ENCODE results near the gene MAPK10. TPM values are rescaled to one million over a fixed set of nuclear protein-coding genes. Genes with fewer than 3 reads are reported as not detected.
"Not testable (repeated sequence)": the region's sequence is repeated elsewhere in the genome, so short reads cannot be mapped to it uniquely, and the experiment has no call there.

The MAPK10 gene
- total RNA-seq, 1 donor from 2014 or later, result 92.6 TPM

DNA sequence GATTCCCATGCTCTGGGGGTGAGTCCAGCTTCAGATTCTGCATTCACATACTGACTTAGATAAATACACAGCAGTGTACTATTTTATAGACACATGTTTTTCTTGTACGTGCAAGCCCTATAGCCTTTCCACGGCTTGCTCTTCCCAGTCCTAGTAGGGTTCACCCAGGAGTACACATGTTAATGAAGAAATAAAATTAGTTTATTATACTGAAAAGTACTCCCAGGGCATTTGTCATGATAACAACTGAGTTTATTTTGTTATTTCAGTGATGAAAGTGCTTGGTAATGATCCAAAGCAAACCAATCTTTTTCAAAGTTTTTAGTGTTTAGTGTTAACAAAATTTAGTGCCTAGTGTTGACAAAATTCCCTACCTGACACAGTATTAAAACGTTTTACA, 21.3 kb downstream of the MAPK10 start:
- Mint-ChIP-seq H3K4me1 (ENCODE audit: low read depth, unreplicated experiment) (peaks cover 6% of the 10 kb centered on the region), H3K27ac (ENCODE audit: unreplicated experiment) (no peak overlapping the region)

DNA sequence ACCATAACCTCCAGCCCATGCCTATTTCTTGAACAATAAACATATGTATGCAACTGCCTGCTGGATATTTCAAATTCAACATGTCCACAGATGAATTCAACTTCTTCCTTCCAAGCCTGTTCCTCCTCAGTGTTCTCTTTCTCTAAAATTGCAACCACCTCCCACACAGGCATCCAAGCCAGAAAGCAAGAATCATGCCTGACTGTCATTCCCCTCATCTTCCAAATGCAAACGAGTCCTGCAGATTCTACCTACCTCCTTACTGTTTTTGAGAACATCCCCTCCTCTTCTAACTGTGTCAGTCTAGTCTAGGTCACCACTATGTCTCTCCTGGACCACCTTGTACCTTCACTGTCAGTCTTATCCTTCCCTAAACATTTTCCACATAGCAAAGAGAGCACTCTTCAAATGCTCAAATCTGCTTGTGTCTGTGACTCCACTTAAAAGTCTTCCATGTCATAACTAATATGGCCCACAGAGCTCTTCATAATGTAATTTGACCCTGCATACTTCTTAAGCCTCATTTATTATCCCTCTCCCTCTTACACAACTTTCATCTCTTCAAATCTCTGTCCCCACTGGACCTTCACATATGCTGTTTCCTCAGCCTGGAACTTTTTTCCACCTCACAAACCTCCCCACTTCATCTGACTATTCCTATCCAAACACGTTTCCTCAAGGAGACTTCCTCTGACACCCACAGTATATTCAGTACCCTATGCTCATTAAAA, 25.7 kb downstream of the MAPK10 start:
- Mint-ChIP-seq H3K36me3 (ENCODE audit: unreplicated experiment) (no peaks in the 10 kb centered on the region), H3K4me3 (ENCODE audit: unreplicated experiment) (no peak overlapping the region), H3K4me1 (ENCODE audit: low read depth, unreplicated experiment) (peaks cover 6% of the 10 kb centered on the region), H3K27me3 (ENCODE audit: unreplicated experiment) (no peaks in the 10 kb centered on the region), H3K27ac (ENCODE audit: unreplicated experiment) (no peak overlapping the region), H3K9me3 (ENCODE audit: unreplicated experiment) (no peaks in the 10 kb centered on the region)
- no peak for DNase-seq
- TF ChIP-seq, protein P1, sequence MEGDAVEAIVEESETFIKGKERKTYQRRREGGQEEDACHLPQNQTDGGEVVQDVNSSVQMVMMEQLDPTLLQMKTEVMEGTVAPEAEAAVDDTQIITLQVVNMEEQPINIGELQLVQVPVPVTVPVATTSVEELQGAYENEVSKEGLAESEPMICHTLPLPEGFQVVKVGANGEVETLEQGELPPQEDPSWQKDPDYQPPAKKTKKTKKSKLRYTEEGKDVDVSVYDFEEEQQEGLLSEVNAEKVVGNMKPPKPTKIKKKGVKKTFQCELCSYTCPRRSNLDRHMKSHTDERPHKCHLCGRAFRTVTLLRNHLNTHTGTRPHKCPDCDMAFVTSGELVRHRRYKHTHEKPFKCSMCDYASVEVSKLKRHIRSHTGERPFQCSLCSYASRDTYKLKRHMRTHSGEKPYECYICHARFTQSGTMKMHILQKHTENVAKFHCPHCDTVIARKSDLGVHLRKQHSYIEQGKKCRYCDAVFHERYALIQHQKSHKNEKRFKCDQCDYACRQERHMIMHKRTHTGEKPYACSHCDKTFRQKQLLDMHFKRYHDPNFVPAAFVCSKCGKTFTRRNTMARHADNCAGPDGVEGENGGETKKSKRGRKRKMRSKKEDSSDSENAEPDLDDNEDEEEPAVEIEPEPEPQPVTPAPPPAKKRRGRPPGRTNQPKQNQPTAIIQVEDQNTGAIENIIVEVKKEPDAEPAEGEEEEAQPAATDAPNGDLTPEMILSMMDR (IDR thresholded peaks at IDR 0.05; ENCODE audit: partially characterized antibody, unreplicated experiment), result no peak

More for the DNA sequence above, 21.3 kb downstream of the MAPK10 start:
- Mint-ChIP-seq H3K36me3 (ENCODE audit: unreplicated experiment) (no peaks in the 10 kb centered on the region), H3K27me3 (ENCODE audit: unreplicated experiment) (no peaks in the 10 kb centered on the region), H3K9me3 (ENCODE audit: unreplicated experiment) (no peaks in the 10 kb centered on the region), H3K4me3 (ENCODE audit: unreplicated experiment) (no peak overlapping the region)
- no peak for DNase-seq
- TF ChIP-seq, protein P1 (IDR thresholded peaks at IDR 0.05; ENCODE audit: partially characterized antibody, unreplicated experiment), result no peak

DNA sequence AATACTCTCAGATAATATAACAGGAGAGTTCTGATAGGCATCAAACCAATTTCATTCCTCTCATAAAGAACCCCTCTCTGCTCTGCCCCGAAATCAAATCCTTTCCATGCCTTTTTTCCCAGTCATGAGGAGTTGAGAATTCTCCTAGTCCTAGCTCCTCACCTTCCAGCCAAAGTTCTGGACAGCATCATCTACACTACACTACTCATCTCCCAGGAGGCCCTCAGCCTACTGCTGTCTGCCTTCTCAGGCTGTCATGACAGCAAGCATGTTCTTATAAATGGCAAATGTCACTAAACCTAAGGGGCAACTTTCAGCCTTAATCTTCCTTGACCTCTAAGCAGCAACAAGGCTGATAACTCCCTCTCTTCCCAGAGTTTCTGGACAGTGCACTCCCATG, 26.6 kb downstream of the MAPK10 start:
- TF ChIP-seq, protein P1 (IDR thresholded peaks at IDR 0.05; ENCODE audit: partially characterized antibody, unreplicated experiment), result no peak
- peaks cover 6% of the 10 kb centered on the region for H3K4me1 Mint-ChIP-seq (ENCODE audit: low read depth, unreplicated experiment)
- no peak overlapping the region for H3K27ac Mint-ChIP-seq (ENCODE audit: unreplicated experiment)
- H3K4me3 Mint-ChIP-seq (ENCODE audit: unreplicated experiment), result no peak overlapping the region
- no peaks in the 10 kb centered on the region for H3K27me3 Mint-ChIP-seq (ENCODE audit: unreplicated experiment)
- DNase-seq, result no peak
- H3K36me3 Mint-ChIP-seq (ENCODE audit: unreplicated experiment), result no peaks in the 10 kb centered on the region
- no peaks in the 10 kb centered on the region for H3K9me3 Mint-ChIP-seq (ENCODE audit: unreplicated experiment)

DNA sequence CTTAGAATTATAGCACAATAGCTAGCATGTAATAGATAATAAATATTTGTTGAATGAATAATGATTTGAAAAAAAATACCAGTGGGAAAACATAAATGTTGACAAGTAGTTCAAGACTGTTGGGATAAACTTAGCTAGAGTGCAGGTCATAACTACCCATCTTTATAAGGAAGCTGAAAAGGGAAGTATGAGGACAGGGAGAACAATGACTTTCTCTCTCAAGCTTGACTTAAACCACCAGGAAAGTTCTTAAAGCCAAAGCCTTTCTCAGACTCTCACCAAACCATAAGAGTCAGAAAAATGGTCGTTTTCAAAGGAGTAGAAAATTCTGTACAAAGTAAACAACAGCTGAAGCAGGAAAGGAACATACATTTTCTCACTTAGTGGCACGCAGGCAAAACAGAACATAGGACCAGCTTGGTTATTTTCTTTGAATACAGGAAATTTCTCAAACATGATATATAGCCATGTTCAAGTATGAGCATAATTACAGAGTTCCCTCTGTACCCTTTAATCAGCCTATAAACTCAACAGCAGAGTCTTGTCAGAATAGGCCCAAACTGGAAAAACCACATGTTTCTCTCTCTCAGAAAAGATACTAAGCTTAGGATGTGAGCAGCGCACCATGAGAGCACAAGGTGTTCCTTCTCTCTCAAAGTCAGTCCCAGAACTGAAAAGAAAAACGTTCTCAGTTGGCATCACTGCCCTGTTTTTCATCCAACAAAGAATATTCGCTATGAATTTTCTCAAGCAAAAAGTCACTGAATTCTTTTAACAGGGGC, 28.7 kb downstream of the MAPK10 start:
- TF ChIP-seq, protein P1 (IDR thresholded peaks at IDR 0.05; ENCODE audit: partially characterized antibody, unreplicated experiment), result no peak
- H3K9me3 Mint-ChIP-seq (ENCODE audit: unreplicated experiment), result no peaks in the 10 kb centered on the region
- no peak overlapping the region for H3K27ac Mint-ChIP-seq (ENCODE audit: unreplicated experiment)
- no peak for DNase-seq
- H3K4me1 Mint-ChIP-seq (ENCODE audit: low read depth, unreplicated experiment), result no peaks in the 10 kb centered on the region
- H3K4me3 Mint-ChIP-seq (ENCODE audit: unreplicated experiment), result no peak overlapping the region
- H3K27me3 Mint-ChIP-seq (ENCODE audit: unreplicated experiment), result no peaks in the 10 kb centered on the region
- H3K36me3 Mint-ChIP-seq (ENCODE audit: unreplicated experiment), result no peaks in the 10 kb centered on the region

DNA sequence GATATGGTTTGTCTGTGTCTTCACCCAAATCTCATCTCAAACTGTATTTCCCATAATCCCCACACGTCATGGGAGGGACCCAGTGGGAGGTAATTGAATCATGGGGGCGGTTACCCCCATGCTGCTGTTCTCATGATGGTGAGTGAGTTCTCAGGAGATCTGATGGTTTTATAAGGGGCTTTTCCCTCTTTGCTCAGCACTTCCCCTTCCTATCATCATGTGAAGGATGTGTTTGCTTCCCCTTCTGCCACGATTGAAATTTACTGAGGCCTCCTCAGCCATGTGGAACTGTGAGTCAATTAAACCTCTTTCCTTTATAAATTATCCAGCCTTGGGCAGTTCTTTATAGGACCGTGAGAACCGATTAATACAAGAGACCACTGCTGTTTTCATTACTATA, 29.4 kb downstream of the MAPK10 start:
- not testable (repeated sequence) for DNase-seq; H3K36me3 Mint-ChIP-seq (ENCODE audit: unreplicated experiment); H3K27me3 Mint-ChIP-seq (ENCODE audit: unreplicated experiment); H3K4me1 Mint-ChIP-seq (ENCODE audit: low read depth, unreplicated experiment); H3K27ac Mint-ChIP-seq (ENCODE audit: unreplicated experiment); H3K4me3 Mint-ChIP-seq (ENCODE audit: unreplicated experiment); H3K9me3 Mint-ChIP-seq (ENCODE audit: unreplicated experiment)

Measured in glutamatergic neuron (in vitro differentiated cells).